Measurements from ENCODE around the gene RAB14.
A peak's percentile ranks its signal among the peaks of the same experiment; 100 is the strongest.

The RAB14 gene

DNA sequence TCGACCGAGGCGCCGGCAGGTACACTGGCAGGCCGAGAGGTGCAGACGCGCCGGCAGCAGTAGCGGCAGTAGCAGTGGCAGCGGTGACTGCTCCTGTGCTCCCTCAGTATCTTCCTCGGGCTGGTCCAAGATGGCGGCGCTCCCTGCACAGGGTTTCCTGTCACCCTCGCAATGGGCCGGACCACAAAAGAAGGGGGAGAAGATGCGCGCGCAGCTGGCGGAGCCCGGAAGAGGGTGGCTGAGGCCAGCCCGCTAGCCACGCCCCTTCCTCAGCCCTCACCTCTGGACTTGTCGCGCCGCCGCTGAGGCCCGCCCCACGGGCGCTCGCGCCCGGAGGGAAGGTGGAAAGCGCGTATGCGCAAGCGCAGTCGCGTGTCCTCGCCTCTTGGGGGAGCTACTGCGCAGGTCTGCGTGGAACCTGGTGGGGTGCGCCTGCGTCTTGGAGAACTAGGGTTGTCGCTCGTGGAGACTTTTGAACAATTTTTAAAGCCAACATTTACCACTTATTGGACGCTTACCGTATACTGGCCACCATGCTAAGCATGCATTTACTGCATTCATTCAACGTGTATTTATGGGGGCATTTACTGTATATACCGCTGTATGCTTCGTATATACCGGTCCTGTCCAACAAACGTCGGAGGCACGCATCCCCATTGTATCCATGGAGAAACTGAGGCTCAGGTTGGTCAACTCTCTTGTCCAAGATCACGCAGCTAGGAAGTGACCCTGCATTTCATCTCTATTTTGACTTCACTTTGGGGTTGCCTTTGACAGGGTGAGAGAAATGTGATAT lies at the start of gene RAB14:
Gene RAB14 (minus strand): TSS at position 132 of the 796 bp plus-strand sequence. CDS start 8,457 bp downstream, outside the sequence.
- DNase-seq (ENCODE audit: low read depth) = peak; percentile 100

DNA sequence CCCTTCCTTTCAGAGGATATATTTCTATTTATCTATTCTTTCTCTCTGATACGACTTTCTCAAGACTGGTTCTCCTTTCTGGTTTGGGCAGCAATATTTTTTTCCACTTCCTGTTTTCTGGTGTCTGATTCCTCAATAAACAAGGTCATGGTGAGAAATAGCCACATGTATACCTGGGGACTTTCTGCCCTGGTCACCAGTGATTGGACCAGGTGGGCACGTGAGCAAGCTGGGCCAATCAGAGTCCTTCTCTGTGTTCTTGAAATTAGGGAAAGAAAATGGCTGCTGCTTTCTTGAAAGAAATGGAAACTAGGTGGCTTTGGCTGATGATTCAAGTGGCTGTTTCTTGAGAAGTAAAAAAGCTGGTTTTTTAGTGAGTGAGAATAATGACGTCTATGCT lies 47.9 kb upstream of the RAB14 start:
- no peak for DNase-seq (ENCODE audit: low read depth)

DNA sequence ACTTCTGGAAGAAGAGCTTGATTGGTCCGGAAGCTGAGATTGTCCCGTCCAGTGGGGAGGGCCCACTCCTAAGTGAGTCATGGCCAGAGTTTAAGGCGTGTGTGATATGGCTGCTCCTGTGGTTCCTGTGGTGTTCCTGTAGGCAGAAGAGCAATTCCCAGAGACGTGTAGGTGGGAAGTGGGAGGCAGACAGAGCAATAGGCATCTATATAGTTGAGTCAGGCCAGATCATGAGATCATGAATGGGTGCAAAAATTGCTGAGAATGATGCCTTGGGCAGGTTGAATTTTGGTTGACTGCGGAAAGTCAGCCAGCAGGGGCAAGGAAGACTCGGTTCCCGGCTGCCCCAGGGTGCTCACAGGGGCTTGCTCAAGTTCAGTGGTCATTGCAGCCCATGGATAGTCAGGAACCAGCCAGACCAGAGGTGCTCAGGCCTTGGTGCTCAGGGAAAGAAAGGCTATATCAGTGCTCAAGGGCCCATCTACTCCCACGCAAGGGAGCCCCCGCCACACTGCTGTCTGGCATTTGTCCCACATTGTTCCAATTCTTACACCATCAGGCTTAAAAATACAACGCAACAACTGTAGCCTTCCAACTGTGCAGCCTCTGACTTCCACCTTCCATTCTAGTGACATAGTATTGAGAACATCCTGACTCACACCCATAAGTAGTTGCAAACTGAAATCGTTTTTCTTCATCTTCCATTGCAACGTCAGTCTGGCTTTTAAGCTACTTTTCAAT lies 45.3 kb upstream of the RAB14 start:
- no peak for DNase-seq (ENCODE audit: low read depth)

DNA sequence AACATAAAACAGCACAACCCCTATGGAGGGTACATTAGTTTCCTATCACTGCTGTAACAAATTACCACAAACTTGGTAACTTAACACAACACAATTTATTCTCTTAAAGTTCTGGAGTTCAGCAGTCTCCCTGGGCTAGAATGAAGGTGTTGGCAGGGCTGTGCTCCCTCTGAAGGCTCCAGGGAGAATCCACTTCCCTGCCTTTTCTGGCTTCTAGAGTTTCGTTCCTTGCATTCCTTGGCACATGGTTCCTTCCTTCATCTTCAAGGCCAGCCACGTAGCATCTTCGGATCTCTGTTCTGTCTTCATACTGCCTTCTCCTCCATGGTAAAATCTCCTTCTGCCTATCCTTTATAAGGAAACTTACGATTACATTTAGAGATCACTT lies 41.3 kb upstream of the RAB14 start:
- DNase-seq (ENCODE audit: low read depth) = no peak

DNA sequence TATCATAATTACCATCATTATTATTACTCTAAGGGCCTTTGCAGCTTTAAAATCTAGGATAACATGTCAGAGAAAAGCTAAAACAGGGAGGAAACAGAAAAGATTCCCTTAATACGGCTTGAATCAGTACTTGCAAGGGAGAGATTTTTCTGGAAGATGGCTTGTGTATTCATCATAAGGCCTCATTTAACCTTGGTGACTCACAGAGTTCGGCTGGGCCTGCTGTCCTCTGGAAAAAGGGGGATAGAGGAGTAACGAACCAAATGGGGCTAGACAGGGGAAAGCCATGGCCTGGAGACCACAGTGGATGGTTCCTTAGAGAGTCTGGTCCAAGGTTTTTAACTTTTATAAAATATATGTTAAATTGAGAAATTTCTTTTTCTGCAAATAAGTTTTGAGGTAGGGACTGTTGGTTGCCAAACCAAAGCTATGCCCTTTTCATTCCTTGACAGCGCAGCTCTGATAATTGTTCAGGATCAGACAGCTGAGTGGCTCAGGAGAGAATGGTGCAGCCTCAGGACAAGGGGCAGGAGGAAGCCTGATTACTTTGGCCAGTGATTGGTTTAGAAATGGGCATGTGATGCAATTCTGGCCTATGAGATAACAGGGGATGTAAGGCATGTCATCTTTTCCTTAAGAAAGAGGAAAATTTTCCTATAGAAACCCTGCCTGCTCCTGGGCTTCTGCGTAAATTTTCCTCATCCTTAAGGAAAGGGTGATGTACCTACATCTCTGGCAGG lies 40.7 kb upstream of the RAB14 start:
- no peak for DNase-seq (ENCODE audit: low read depth)

DNA sequence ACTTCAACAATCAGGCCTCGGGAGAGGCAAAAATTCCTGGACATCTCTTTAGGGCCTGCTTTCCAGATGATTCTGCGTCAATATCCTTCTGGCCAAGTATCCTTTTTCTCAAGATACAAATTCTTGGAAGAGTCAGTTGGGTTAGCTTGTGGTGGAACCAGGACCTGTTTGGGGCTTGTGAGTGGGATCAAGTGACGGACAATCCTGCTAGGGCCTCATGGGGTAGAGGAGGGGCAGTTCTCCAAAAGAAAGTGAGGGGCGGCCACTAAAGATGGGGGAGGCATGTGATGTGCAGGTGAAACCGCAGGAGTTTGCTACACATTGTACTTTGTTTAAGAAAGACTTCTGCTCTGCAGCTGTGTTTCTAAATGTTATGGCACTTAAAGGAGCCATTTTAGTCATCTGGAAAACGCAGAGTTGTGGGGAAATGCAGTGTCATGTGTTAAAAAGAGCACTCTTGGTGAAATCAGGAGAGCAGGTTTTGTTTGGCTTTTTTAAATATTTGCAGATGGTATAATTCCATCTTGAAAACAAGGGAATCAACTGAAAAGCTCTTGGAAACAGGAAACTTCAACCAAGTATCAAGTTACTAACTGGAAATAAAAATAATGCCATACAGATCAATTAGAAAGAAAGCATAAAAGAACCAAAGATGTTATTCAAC lies 38.9 kb upstream of the RAB14 start:
- no peak for DNase-seq (ENCODE audit: low read depth)

DNA sequence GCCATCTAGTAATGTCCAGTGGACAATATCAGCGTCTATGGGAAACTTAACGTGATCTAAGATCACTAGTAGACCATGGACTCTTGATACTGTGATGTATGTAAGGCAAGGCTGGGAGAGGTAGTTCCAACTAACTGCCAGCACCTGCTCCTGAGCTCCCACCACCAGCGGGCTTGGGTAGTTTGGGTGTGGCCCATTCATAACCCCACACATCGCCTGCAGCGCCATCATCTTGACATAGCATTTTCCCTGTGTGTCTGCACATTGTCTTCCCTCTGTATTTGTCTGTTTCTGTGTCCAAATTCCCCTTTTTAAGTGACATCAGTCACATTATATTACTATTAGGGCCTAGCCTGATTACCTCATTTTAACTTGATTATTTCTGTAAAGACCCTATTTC lies 38.2 kb upstream of the RAB14 start:
- no peak for DNase-seq (ENCODE audit: low read depth)

DNA sequence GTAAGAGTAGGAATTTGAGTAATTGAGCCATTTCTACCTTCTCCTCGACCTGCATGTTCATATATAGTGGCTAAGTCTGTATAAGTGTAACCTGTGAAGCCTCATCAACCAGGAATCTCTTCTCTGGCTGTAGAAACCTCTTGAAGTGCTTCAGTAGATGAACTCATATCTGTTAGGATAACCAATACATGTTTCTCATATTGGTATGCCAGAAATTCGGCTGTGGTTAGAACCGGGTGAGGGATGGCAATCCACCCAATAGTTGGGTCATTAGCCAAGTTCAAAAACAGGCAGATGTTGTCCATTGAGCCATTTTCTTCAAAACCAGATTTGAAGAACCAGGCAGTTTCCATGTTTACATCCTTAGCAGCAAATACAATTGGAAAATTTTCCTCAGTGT lies 37.4 kb upstream of the RAB14 start:
- DNase-seq (ENCODE audit: low read depth) = no peak

DNA sequence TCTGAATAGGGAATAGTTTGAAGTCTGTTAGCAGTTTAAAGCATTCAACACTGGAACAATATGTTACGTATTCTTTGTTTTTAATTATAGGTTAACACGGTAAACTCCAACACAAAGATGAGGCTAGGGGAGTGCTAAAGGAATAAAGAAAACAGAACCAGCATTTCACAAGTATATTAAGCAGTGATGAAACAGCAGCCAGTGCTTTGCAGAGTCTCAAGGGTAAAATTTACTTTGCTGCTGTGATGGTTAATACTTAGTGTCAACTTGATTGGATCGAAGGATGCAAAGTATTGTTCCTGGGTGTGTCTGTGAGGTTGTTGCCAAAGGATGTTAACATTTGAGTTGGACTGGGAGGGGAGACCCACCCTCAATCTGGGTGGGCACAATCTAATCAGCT lies 36.2 kb upstream of the RAB14 start:
- no peak for DNase-seq (ENCODE audit: low read depth)

DNA sequence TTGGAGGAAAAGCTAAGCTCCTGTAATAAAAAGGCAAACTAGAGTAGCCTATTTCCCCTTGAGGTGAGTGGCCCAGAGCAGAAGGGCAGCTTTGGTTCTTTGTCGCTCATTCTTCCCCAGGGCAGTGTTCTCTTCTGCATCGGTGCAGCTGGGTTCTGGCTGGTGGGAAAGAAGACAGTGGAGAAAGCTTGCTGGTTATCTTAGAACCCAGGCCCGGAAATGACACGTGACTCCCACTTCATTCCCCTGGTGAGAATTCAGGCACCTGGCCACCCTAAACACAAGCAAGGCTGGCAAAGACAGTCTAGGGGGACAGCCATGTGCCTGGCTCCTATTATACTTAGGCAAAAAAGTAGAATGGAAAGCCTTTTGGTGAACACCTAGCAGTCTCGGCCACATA lies 33.8 kb upstream of the RAB14 start:
- DNase-seq (ENCODE audit: low read depth) = no peak

DNA sequence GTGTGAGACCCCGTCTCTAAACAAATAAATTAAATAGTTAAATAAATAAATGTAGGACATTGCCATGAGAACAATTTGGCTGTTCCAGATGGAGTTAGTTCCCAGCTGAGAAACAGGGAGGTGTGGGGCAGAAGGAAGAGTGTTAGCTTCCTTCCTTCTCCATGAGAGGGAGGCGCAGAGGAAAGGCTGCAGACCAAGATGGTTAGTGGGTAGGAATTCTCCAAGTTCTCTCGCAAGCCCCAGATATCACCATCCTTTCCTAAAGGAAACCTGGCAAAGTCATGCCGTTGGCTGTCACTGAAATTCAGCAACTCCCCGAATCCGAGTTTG lies 33.1 kb upstream of the RAB14 start:
- no peak for DNase-seq (ENCODE audit: low read depth)

DNA sequence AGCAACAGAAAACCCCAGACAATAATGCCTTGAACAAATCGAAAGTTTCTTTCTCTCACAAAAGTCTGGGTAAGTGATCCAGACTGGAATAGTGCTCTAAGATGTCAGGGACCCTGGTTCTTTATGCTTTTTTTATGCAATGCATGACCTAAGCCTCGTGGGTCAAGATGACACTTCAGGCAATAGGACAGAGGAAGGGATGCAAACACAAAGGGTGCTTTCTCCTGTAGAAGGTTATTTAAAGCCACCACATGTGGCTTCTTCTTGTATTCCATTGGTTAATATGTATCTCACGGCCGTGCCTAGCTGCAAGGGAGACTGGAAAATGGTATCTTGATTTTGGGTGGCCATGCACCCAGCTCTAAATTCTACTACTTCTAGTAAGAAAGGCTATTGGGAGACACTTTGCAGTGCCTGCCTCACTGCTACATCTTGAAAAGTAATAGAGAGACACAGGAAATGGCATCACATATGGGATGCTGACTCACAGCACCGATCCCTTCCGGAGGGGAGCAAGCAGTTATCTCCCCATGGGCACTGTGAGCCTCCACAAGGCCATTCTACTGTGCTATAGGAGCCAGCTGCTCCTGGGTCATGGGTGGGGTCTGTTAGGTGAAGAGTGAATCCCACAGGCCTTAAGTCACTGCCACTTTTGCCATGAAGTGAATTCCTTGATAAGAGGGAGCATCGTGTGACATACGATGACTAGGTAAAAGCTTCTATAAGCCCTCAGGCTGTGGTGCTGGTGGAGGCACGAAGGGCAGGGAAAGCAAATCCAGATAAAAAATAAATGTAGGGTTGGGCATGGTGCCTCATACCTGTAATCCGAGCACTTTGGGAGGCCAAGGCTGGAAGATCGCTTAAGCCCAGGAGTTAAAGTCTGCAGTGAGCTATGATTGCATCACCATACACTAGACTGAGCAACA lies 32.5 kb upstream of the RAB14 start:
- no peak for DNase-seq (ENCODE audit: low read depth)

DNA sequence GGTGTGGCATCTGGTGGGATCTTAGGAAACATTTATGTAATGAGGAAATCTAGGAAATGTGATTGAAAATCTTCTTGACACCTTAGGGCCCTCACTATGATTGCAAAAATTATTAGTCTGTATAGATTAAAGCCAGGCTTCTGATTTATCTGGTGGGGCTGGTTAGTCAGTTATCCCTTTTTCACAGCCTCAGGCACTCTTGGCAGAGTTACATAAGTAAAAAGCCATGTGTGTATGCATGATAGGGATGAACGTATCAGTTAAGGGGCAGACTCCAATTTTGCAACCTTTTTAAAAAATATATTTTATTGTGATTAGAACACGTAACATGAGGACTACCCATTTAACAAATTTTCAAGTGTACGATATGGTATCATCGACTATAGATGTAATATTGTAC lies 30.6 kb upstream of the RAB14 start:
- no peak for DNase-seq (ENCODE audit: low read depth)

DNA sequence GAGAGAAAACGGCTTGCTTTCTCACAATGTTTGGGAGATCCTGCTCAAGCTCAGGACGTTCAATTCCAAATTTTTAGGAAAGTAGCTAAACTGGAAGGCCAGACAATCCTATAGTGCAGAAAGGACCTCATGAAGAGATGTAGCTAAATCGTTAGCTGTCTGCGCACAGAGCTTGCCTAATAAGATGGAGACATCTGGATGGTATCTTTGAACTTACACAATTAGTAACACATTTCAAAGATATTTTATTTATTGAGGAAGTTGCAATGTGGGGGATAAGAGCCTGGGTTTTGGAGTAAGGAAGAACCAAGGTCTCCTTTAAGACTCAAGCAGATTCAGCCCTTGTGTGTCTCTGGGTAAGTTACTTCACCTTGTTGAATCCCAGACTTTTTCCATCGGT lies 28.6 kb upstream of the RAB14 start:
- no peak for DNase-seq (ENCODE audit: low read depth)

DNA sequence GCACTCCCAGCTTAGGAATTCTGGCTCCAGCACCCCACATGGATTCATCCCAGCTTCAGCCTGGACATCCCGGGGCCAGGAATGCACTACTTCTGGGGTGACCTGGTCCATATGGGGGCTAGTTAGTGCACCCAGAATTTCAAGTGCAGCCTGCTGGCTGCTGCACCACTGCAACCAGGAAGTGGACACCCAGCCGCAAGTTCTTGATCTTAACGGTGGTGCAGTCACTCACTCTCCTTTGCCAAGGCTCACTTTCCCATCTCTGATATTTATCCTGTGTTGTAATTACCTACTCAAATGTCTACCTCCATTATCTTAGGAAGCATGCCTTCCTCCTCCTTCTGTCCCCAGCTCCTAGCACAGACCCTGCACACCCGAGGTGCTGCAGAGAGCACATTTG lies 26.2 kb upstream of the RAB14 start:
- DNase-seq (ENCODE audit: low read depth) = no peak

DNA sequence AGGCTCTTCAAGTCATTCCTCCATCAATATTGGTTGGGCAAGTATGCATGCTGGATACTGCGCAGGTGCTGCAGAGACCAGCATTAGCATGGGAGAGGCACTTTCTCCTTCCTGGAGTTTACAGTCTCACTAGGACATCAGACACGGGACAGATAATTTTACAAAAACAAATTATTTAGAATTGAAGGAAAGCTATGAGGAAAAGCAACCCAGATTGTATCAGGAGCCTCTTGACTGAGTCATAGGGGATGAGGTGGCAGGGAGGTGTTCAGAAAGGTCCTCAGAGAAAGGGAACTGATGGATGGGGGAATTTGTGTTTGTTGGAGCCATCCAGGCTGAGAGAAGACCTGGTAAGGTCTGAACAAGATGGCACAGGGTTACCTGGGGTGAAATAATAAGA lies 24.5 kb upstream of the RAB14 start:
- no peak for DNase-seq (ENCODE audit: low read depth)

DNA sequence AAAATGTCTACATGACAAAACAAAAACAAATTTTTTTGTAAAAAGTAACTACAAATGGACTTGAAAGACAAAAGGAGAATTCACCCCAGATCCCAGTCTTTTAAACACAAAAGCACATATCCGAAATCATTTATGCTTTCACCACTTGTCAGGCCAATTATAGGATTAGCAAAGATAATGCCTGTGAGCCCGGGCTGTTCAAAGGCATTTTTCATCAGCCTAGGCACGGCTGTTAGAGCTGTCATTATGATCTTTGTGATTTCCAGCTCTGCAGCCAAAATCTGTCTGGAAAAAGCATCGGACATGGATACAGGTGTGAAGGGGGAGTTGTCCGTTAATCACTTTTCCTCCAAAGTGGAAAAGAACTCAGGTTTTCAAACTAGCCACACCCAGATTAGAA lies 23.6 kb upstream of the RAB14 start:
- no peak for DNase-seq (ENCODE audit: low read depth)

DNA sequence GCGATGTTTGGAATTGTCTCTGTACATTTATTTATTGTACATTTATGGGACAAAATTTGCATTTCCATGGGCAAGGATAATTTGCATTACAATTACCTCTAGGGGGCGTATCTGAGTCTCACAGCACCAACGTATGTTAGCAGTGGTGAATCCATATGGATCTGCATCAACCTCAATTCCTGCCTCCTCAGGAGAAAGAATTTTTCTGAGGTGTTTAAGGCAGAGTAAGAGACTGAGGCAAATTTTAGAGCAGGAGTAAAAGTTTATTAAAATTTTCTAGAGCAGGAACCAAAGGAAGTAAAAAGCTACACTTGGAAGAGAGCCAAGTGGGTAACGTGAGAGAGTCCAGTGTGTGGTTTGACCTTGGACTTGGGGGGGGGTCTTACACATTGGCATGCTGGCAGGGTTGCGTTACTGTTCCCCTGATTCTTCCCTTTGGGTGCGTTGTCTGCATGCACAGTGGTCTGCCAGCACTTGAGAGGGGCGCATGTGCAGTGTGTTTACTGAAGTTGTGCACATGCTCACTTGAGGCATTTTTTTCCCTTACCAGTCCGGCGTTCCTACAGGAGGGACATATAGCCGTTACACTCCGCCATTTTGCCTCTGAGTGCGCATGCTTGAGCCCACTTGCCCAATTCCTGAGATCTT lies 21.0 kb upstream of the RAB14 start:
- no peak for DNase-seq (ENCODE audit: low read depth)

DNA sequence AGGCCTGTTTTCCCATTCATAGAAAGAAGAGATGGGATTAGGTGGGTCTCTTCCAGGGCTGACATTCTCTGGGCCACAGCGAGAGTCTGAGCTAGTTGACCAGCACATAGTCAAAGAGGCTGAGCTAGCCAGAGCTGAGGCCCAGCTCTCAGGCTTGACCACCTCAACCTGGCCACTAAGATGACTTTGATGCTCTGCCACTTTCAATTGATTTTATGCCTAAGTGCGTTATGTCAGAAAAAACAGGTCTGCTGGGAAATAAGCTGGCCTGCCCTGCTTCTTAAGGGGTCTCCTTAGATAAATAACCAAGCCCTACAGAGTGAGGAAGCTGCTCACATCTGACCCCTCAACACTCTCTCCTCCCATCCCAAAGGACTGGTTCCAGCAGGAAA lies 20.0 kb upstream of the RAB14 start:
- no peak for DNase-seq (ENCODE audit: low read depth)

DNA sequence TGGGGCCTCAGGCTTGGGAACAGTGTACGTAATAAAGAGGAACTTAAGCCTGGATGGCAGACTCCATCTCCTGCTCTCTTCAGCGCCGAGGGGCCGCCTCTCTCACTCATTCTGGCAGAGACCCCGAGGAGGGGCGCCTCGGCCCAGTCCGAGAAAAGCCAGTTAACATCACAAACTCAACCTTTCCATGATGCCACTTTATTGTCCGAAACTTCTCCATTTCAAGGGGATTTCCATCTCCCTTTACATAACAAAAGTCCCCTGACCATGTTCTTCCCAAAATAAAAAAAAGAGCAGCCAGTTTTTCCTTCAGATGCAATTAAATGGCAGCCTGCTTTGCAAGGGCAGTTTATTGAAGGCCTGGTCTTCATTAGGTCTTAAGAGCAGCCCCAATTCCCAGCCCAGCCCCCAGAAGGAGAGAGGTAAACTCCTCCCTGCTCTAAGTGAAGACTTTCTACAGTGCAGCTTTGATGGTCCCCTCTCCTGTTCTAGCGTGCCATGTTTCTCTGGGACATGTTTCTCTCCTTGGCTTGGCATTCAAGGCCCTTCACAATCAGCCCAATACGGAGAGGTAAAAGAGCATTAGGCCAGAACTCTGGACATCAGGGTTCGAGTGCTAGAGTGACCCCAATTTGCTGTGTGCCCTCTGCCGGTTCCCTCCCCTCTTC lies 19.5 kb upstream of the RAB14 start:
- no peak for DNase-seq (ENCODE audit: low read depth)
